Measurements from ENCODE around the gene CLEC4M.

DNA sequence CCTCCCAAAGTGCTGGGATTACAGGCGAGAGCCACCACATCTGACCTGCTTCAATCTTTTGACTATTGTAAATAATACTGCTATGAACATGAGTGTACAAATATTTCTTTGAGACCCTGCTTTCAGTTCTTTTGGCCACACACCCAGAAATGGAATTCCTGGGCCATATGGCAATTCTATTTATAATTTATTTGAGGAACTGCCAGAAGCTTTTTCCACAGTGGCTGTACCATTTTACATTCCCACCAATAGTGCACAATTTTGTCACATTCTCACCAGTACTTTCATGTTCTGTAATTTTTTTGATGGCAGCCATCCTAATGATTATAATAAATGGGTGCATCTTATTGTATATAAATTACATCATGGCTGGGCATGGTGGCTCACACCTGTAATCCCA is 47.4 kb upstream of the CLEC4M start:
- TF ChIP-seq SIN3A (IDR thresholded peaks at IDR 0.05; ENCODE audit: borderline replicate concordance, insufficient read depth, low read length) (no peak), TAF1 (IDR thresholded peaks at IDR 0.05; ENCODE audit: borderline replicate concordance, insufficient read depth, low read length) (no peak), POLR2AphosphoS5 (IDR thresholded peaks at IDR 0.05; ENCODE audit: low read depth, low read length) (no peak)
- TF ChIP-seq, protein P1, sequence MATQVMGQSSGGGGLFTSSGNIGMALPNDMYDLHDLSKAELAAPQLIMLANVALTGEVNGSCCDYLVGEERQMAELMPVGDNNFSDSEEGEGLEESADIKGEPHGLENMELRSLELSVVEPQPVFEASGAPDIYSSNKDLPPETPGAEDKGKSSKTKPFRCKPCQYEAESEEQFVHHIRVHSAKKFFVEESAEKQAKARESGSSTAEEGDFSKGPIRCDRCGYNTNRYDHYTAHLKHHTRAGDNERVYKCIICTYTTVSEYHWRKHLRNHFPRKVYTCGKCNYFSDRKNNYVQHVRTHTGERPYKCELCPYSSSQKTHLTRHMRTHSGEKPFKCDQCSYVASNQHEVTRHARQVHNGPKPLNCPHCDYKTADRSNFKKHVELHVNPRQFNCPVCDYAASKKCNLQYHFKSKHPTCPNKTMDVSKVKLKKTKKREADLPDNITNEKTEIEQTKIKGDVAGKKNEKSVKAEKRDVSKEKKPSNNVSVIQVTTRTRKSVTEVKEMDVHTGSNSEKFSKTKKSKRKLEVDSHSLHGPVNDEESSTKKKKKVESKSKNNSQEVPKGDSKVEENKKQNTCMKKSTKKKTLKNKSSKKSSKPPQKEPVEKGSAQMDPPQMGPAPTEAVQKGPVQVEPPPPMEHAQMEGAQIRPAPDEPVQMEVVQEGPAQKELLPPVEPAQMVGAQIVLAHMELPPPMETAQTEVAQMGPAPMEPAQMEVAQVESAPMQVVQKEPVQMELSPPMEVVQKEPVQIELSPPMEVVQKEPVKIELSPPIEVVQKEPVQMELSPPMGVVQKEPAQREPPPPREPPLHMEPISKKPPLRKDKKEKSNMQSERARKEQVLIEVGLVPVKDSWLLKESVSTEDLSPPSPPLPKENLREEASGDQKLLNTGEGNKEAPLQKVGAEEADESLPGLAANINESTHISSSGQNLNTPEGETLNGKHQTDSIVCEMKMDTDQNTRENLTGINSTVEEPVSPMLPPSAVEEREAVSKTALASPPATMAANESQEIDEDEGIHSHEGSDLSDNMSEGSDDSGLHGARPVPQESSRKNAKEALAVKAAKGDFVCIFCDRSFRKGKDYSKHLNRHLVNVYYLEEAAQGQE (IDR thresholded peaks at IDR 0.05; ENCODE audit: insufficient read depth in 1 of 2, low read depth in 2 of 2, low read length in 2 of 2) = no peak
